ENCODE results near the gene THSD8.
A peak's percentile ranks its signal among the peaks of the same experiment; 100 is the strongest.

THSD8 gene

GRCh38 chr19:12801466-12802266 is at the start of gene THSD8, which contains the start of gene PRDX2:
THSD8 (plus strand) TSS chr19:12802069; CDS start chr19:12802072, 3 bp downstream.
PRDX2 (minus strand) TSS chr19:12801800; CDS start chr19:12801261, 539 bp downstream.
- DNase-seq = peak; percentile 95

DNA sequence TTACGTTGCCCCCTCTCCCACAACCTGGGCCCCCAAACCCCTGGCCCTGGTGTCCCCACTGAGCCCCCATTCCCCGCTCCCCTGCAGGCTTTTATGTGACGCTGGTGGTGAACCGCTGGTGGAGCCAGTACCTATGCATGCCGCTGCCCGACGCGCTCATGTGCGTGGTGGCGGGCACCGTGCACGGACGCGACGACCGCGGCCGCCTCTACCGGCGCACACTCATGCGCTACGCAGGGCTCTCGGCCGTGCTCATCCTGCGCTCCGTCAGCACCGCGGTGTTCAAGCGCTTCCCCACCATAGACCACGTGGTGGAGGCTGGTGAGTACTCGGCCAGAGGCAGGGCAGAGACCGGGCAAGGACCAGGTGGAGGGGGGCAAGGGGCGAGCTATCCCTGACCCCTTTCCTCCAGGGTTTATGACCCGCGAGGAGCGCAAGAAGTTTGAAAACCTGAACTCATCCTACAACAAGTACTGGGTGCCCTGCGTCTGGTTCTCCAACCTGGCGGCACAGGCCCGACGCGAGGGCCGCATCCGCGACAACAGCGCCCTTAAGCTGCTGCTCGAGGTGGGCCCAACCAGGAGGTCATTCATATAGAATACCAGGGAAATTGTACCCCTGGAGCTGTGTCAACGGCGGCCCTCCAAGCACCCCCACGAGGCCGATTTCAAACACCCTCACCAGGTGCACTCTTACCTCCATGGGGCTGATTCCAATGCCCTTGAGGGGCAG is 47.2 kb upstream of the THSD8 start:
- DNase-seq = no peak

GRCh38 chr19:12756150-12756883 is 45.6 kb upstream of the THSD8 start:
- no peak for DNase-seq

- DNase-seq = peak; percentile 91
These were observed 44.2 kb upstream of the THSD8 start for GRCh38 chr19:12757544-12758274.

DNA sequence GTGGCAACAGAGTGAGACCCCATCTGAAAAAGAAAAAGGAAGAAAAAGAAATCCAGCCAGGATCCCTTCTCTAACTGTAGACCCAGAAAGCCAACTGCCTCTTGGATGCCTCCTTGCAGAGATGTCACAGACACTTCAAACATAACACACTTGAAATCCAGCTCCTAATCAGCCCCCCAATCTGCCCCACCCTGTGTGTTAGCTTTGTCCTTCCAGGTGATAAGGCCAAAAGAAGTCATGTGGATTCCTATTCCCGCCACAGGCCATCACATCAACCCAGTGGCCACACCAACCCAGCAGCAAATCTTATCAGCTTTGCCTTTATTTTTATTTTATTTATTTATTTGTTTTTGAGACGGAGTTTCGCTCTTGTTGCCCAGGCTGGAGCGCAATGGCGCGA is 42.2 kb upstream of the THSD8 start:
- no peak for DNase-seq

DNA sequence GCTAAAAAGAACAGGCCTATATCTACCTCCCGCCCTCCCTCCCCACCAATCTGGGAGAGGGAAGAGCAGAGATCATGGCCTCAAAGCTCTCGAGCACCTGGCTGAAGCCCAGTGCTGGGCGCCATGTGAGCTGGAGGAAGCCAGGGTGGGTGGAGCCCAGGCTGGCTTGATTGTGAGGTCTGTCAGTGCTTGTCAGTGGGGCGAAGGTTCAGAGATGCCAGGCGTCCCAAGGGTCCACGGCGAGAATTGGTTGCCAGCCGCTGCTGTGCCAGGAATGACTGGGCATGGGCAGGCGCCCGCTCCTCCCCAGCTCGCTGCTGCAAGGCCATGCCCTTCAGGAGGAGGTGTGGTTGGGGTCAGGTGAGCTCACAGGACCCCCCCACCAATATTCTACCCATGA is 38.8 kb upstream of the THSD8 start:
- DNase-seq = no peak

GRCh38 chr19:12764698-12765097 is 37.2 kb upstream of the THSD8 start:
- no peak for DNase-seq

GRCh38 chr19:12766051-12766521 is 35.8 kb upstream of the THSD8 start:
- DNase-seq = peak; percentile 84

DNA sequence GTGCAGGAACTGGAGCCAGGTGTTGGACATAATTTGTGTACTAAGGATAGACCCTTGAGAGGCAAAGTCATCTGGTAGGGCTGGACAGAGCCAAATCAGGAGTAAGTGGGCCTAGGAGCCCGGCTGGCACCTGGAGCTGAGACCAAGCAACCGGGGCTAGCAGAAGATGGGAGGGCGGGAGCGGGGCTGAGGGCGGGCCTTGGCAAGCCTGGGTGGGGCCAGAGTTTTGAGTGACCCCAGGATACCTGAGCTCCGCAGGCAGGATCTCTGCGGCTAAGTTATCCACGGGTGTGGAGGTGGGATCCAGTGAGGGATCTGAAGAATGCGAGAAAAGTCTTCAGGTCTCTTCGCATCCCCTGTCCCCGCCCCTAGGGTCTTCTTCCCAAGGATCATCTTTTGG is 34.7 kb upstream of the THSD8 start:
- no peak for DNase-seq

- no peak for DNase-seq
These were observed 34.2 kb upstream of the THSD8 start for GRCh38 chr19:12767666-12768065.

DNA sequence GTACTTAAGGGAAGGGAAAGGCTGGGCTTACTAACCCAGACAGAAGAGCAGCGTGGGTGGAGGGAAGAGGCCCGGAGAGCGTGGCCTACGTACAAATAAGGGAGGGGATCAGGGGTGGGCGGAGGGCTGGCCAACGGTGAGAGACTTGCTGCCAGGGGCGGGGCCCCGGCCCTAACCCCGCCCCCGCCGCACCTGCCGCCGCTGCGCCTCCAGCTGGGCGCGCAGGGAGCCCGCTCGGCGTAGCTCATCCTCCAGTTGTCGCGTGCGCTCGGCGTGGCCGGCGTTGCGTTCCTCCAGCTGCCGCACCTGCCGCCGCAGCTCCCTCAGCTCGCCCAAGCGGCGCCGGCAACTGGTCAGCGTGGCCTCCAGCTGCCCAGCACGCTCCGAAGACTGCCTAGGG is 32.2 kb upstream of the THSD8 start:
- peak; percentile 82 for DNase-seq

GRCh38 chr19:12770922-12771321 is 30.9 kb upstream of the THSD8 start:
- DNase-seq = no peak

- no peak for DNase-seq
These were observed 29.5 kb upstream of the THSD8 start for GRCh38 chr19:12772323-12772722.

DNA sequence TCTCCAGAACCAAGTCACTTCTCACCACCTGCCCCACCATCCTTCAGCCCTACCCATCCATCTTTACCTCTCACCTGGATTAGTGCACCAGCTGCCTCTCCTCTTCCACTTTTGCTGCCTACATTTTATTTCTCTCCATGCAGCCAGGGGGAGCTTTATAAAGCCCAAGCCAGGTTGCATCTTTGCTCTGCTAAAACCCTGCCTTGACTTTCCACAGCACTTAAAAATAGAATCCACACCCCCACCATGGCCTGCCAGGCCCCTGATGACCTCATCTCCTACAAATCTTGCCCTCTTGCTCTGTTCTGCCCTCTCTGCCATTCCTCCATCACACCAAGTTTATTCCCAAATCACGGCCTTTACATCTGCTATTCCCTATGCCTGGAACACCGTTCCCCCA is 28.3 kb upstream of the THSD8 start:
- no peak for DNase-seq

GRCh38 chr19:12774588-12775555 is 27.0 kb upstream of the THSD8 start, which contains the start of gene HOOK2:
HOOK2 (minus strand) TSS chr19:12775552; CDS start chr19:12775449, 103 bp downstream.
- DNase-seq = peak; percentile 15

DNA sequence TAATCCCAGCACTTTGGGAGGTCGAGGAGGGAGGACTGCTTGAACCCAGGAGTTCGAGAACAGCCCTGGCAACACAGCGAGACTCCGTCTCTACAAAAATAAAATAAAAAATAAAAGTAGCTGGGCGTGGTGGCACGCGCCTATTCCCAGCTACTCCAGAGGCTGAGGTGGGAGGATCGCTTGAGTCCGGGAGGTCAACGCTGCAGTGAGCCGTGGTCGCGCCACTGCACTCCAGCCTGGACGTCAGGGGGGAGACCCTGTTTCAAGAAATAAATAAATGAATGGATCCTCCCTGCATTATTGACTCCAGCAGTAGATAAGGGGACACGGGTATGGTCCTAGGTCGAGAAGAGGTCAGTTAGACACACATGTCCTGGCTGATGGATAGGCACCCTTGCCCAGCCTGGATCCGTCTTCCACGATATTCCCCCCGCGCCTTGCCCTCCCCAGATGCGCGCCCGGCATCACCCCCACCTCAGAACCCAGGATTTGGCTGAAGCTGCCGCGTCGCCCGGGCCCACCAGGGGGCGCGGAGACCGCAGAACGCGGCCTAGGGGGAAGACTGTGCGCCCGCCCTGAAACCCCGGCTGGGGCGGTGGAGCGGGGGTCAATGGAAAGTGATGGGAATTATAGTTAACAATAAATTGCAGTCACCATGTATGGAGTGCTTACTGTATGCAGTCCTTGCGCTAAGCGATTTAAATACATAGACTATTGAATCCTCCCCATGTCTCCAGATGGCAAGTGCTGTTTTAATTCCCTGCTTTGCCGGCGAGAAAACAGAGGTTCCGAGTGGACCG is 24.5 kb upstream of the THSD8 start:
- peak; percentile 91 for DNase-seq

DNA sequence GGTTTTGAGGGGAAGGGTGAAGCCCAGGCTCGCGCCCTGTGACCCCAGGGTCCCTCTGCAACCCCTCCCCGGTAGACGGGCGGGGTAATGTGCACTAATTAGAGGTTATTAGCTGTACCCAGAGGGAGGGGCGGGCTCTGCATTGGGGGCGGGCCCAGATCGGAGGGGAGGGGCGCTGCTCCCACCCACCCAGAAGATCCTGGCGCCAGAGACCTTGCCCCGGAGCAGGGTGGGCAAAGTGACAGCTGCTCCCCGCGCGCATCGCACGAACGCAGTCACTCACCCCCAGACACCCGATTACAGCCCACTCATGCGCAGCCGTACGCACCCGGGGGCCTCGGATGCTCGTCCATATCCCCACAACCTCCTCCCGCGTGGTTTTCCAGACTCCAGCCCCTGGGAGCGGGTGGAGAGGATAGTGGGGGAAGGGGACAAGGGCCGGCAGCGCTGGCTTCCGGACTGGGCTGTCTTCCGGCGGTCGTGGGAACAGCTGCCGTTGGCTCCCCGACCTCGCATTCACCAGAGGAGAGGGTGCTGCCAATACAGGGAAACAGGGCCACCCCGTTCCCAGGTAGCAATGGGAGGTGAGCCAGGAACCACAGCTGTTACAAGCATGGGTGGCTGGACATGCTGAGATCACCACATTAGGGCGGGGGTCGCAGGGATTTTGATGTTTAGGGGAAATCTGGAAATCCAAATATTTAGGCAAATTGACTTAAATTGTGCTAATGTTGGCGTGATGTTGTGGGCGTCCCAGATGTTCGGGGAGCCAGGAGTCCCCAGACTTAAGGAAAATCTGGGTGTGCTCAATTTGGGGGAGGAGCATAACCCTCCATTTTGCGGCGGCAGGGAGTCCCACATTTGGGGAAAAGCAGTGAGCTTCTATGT is 23.6 kb upstream of the THSD8 start:
- DNase-seq = peak; percentile 87

DNA sequence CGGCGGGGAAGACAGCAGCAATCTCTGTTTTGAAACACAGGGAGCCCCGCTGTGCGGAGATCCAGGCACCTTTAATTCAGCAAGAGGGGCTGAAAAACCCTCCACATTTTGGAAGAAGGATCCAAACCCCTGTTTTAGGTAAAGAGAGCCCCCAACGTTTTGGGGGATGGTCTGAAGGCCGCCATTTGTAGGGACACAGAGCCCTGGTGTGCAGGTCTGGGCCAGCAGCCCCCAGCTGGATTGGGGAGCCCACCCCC is 23.0 kb upstream of the THSD8 start:
- no peak for DNase-seq

GRCh38 chr19:12779162-12779993 is 22.5 kb upstream of the THSD8 start:
- peak; percentile 73 for DNase-seq
